SH-SY5Y (cell line): ENCODE results near the gene SMC3.

Experiments used
- GATA2 ChIP-seq: IDR thresholded peaks from 2 replicates; pipeline ENCODE4 v1.6.1; 2011; ENCODE audit warnings: mild to moderate bottlenecking, low read depth, low read length
- GATA3 ChIP-seq: IDR thresholded peaks from 2 replicates; pipeline ENCODE4 v1.6.1; 2011; ENCODE audit warnings: low read depth, mild to moderate bottlenecking, low read length, moderate library complexity

- no peak for TF ChIP-seq GATA3
- no peak for TF ChIP-seq GATA2
Measured at GRCh38 chr10:110548002-110548401, 19.5 kb upstream of the SMC3 start.
